LNCaP clone FGC (cell line): ENCODE data around the gene BTD.

Source experiments
- DNase-seq: peaks from one replicate; pipeline ENCODE4 v3.0.0-alpha.2; 2011; ENCODE audit warnings: low read depth
- H3K4me3 ChIP-seq: 2 replicates; pipeline ENCODE4 v1.5.1; 2011; ENCODE audit warnings: mild to moderate bottlenecking, low read depth, low read length, control low read depth
- CTCF ChIP-seq: IDR thresholded peaks from 2 replicates; pipeline ENCODE4 v1.5.1; 2012; ENCODE audit warnings: mild to moderate bottlenecking; ENCODE audit not compliant: control insufficient read depth, insufficient read depth; ENCODE audit errors: extremely low read depth

Gene BTD

GRCh38 chr3:15581471-15582394 lies 19.8 kb upstream of the BTD start:
- no peak overlapping the region for H3K4me3 ChIP-seq
- TF ChIP-seq CTCF: no peak
- no peak for DNase-seq

- no peak for TF ChIP-seq CTCF
Measured at GRCh38 chr3:15585111-15585845, 16.3 kb upstream of the BTD start.

GRCh38 chr3:15591242-15591641 lies 10.3 kb upstream of the BTD start:
- DNase-seq: no peak
- H3K4me3 ChIP-seq: no peak overlapping the region
- no peak for TF ChIP-seq CTCF

More at GRCh38 chr3:15585111-15585845, 16.3 kb upstream of the BTD start:
- no peak overlapping the region for H3K4me3 ChIP-seq
- DNase-seq: no peak

GRCh38 chr3:15591928-15592327 lies 9.6 kb upstream of the BTD start:
- DNase-seq: no peak
- no peak overlapping the region for H3K4me3 ChIP-seq
- TF ChIP-seq CTCF: no peak

- no peak overlapping the region for H3K4me3 ChIP-seq
- TF ChIP-seq CTCF: no peak
- no peak for DNase-seq
Measured at GRCh38 chr3:15592968-15593367, 8.6 kb upstream of the BTD start.

- DNase-seq: no peak
- H3K4me3 ChIP-seq: no peak overlapping the region
- no peak for TF ChIP-seq CTCF
Measured at GRCh38 chr3:15595955-15596354, 5.6 kb upstream of the BTD start.

- no peak for DNase-seq
- peak overlapping the region; percentile 100 for H3K4me3 ChIP-seq
- no peak for TF ChIP-seq CTCF
Measured at GRCh38 chr3:15601046-15601398, 523 bp upstream of the BTD start.
